ENCODE results near the gene ABCB8. TPM values are rescaled to one million over a fixed set of nuclear protein-coding genes. Genes with fewer than 3 reads are reported as not detected.

ABCB8 gene
- total and polyA plus RNA-seq, 9 of the 15 experiments (the other 6 are each of a cell fraction or from before 2014, with no cell fraction given) = 7.6 to 106 (median 36.3) TPM

- TF ChIP-seq ZNF431 (CRISPR knock-in tag; IDR thresholded peaks at IDR 0.05) = 0 out of 2 replicates have a peak, but pooled peaks have one; percentile 61
- TF ChIP-seq FOXM1 (IDR thresholded peaks at IDR 0.05; ENCODE audit: low read depth) = no peak
- no peak for TF ChIP-seq FOXM1 (CRISPR knock-in tag; IDR thresholded peaks at IDR 0.05; ENCODE audit: low read depth)
- TF ChIP-seq ZNF212 (CRISPR knock-in tag; IDR thresholded peaks at IDR 0.05) = no peak
- no peak for TF ChIP-seq TFAM (CRISPR knock-in tag; conservative IDR thresholded peaks at IDR 0.05)
- no peak for TF ChIP-seq THRA (IDR thresholded peaks at IDR 0.05)
- TF ChIP-seq NBN (IDR thresholded peaks at IDR 0.05; ENCODE audit: low read depth) = no peak
- no peak for TF ChIP-seq ZNF583 (CRISPR knock-in tag; IDR thresholded peaks at IDR 0.05)
- no peak for TF ChIP-seq ZNF79 (CRISPR knock-in tag; IDR thresholded peaks at IDR 0.05; ENCODE audit: low read depth)
- TF ChIP-seq ZKSCAN8 (CRISPR knock-in tag; IDR thresholded peaks at IDR 0.05) = 0 out of 2 replicates have a peak, but pooled peaks have one; percentile 17
- no peak for TF ChIP-seq NR4A1 (CRISPR knock-in tag; IDR thresholded peaks at IDR 0.05)
- TF ChIP-seq NR4A1 (tag; IDR thresholded peaks at IDR 0.05) = no peak
- TF ChIP-seq U2AF2 (optimal IDR thresholded peaks at IDR 0.05; ENCODE audit: low read depth, low read length) = no peak
- TF ChIP-seq ZBTB8A (IDR thresholded peaks at IDR 0.05; ENCODE audit: partially characterized antibody) = no peak
- TF ChIP-seq E2F1 (CRISPR knock-in tag; IDR thresholded peaks at IDR 0.05) = peak; percentile 30; the same call in 1 of the 2 replicates
- no peak for TF ChIP-seq ZNF407 (IDR thresholded peaks at IDR 0.05; ENCODE audit: low read depth)
Observed at GRCh38 chr7:150994838-150995510, 33.3 kb upstream of the ABCB8 start (continued).

Data from K562 (cell line).